Measurements from ENCODE around the gene MYPOP.
A peak's percentile ranks its signal among the peaks of the same experiment; 100 is the strongest.

MYPOP gene

DNA sequence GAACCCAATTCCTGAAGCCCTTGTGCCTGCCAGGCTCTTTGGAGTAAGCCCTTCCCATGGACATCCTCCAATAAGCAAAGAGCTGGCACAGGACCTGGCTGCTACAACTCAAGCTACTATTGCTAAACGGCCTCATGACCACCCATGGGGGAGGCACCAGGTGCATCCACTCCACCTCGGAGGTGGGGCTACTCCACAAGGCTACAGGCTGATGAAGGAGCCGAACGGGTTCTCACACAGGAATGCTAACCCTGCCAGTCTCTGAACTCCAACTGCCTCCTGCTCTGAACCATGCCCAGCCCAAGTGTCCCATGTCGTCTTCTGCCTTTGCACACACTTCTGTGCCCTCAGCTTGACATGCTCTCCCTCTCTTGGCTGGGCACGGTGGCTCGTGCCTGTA is 49.4 kb downstream of the MYPOP start:
- Histone ChIP-seq H3K9me3 (replicated peaks; ENCODE audit: insufficient read depth, low read length) (no peaks in the 10 kb centered on the region), H3K27me3 (replicated peaks; ENCODE audit: insufficient read depth, low read length) (no peaks in the 10 kb centered on the region), H3K4me1 (ENCODE audit: low read length) (no peaks in the 10 kb centered on the region), H3K79me2 (ENCODE audit: low read length) (peaks cover 27% of the 10 kb centered on the region), H3K4me2 (ENCODE audit: low read depth, low read length) (no peak overlapping the region), H3K27ac (ENCODE audit: low read length) (no peak overlapping the region), H2AFZ (ENCODE audit: low read length) (no peak overlapping the region), H3F3A (ENCODE audit: insufficient read depth, low read length) (no peaks in the 10 kb centered on the region), H4K20me1 (ENCODE audit: insufficient read depth, low read length) (no peaks in the 10 kb centered on the region), H3K36me3 (replicated peaks; ENCODE audit: insufficient read depth, low read length) (peaks cover 13% of the 10 kb centered on the region), H3K4me3 (ENCODE audit: low read length) (no peak overlapping the region), H3K9me2 (replicated peaks; ENCODE audit: insufficient read depth, low read length) (no peaks in the 10 kb centered on the region), H3K9ac (ENCODE audit: low read length) (no peak overlapping the region)
- DNase-seq, result no peak
- TF ChIP-seq EZH2phosphoT487 (IDR thresholded peaks at IDR 0.05; ENCODE audit: low read length) (no peak), EZH2 (optimal IDR thresholded peaks at IDR 0.05; ENCODE audit: low read depth, low read length) (no peak)
- TF ChIP-seq, protein P1, sequence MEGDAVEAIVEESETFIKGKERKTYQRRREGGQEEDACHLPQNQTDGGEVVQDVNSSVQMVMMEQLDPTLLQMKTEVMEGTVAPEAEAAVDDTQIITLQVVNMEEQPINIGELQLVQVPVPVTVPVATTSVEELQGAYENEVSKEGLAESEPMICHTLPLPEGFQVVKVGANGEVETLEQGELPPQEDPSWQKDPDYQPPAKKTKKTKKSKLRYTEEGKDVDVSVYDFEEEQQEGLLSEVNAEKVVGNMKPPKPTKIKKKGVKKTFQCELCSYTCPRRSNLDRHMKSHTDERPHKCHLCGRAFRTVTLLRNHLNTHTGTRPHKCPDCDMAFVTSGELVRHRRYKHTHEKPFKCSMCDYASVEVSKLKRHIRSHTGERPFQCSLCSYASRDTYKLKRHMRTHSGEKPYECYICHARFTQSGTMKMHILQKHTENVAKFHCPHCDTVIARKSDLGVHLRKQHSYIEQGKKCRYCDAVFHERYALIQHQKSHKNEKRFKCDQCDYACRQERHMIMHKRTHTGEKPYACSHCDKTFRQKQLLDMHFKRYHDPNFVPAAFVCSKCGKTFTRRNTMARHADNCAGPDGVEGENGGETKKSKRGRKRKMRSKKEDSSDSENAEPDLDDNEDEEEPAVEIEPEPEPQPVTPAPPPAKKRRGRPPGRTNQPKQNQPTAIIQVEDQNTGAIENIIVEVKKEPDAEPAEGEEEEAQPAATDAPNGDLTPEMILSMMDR (IDR thresholded peaks at IDR 0.05; ENCODE audit: low read length), result no peak

DNA sequence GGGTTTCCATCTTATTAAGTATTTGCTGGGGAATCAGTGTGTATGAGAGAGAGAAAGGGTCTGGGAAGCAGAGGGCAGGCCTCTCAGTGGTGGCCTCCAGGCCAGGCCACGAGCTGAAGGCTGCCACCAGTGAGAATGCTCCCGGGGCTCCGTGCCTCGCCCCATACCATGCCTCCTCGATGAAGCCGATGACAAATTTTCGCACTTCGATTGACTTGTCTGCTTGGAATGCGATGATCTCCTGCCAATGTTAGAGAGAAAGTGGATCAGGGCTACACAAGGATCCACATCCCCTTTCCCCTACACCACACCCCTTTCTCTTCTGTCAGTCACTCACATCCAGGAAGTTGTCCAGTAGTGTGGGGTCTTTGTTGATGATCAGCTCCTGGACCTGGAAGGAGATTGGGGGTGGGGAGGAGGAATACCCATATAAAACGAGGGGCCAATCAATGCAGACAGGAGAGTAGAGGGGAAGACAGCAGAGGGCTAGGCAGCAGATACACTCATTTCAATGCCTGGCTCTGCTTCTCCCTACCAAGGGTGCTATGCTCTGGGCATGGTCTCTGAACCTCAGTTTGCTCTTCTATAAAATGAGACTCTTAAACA is 50.2 kb downstream of the MYPOP start:
- Histone ChIP-seq H3K9ac (ENCODE audit: low read length) (no peak overlapping the region), H3K36me3 (replicated peaks; ENCODE audit: insufficient read depth, low read length) (peaks cover 13% of the 10 kb centered on the region), H3K27me3 (replicated peaks; ENCODE audit: insufficient read depth, low read length) (no peaks in the 10 kb centered on the region), H3K4me3 (ENCODE audit: low read length) (no peak overlapping the region), H3K27ac (ENCODE audit: low read length) (no peak overlapping the region), H3F3A (ENCODE audit: insufficient read depth, low read length) (no peaks in the 10 kb centered on the region), H3K79me2 (ENCODE audit: low read length) (peaks cover 25% of the 10 kb centered on the region), H2AFZ (ENCODE audit: low read length) (no peak overlapping the region), H3K9me3 (replicated peaks; ENCODE audit: insufficient read depth, low read length) (no peaks in the 10 kb centered on the region), H3K4me1 (ENCODE audit: low read length) (no peaks in the 10 kb centered on the region), H3K4me2 (ENCODE audit: low read depth, low read length) (no peak overlapping the region), H4K20me1 (ENCODE audit: insufficient read depth, low read length) (no peaks in the 10 kb centered on the region), H3K9me2 (replicated peaks; ENCODE audit: insufficient read depth, low read length) (no peaks in the 10 kb centered on the region)
- no peak for DNase-seq
- TF ChIP-seq, protein P1 (IDR thresholded peaks at IDR 0.05; ENCODE audit: low read length), result no peak
- TF ChIP-seq EZH2phosphoT487 (IDR thresholded peaks at IDR 0.05; ENCODE audit: low read length) (no peak), EZH2 (optimal IDR thresholded peaks at IDR 0.05; ENCODE audit: low read depth, low read length) (no peak)

DNA sequence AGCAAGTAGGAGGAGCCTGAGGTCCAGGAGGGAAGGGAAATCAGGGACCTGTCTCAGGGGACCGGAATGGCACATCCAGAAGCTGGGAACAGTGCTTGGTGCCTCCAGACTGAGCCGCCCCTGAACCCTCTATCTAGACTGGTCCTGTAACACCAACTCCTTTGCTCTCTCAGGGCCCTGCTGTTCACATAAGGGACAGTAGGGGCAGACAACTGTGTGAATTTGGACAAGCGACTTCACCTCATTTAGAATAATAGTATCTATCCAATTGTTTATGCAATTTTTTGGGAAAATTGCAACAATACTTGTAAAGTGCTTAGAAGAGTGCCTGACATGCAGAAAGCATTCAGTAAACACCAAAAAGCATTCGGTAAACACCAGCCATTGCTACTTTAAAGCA is 53.5 kb downstream of the MYPOP start:
- Histone ChIP-seq H4K20me1 (ENCODE audit: insufficient read depth, low read length) (no peaks in the 10 kb centered on the region), H3K4me1 (ENCODE audit: low read length) (no peaks in the 10 kb centered on the region), H3K4me2 (ENCODE audit: low read depth, low read length) (no peak overlapping the region), H3F3A (ENCODE audit: insufficient read depth, low read length) (no peaks in the 10 kb centered on the region), H3K9me2 (replicated peaks; ENCODE audit: insufficient read depth, low read length) (no peaks in the 10 kb centered on the region), H3K9me3 (replicated peaks; ENCODE audit: insufficient read depth, low read length) (no peaks in the 10 kb centered on the region), H3K27me3 (replicated peaks; ENCODE audit: insufficient read depth, low read length) (no peaks in the 10 kb centered on the region), H3K27ac (ENCODE audit: low read length) (no peak overlapping the region), H3K79me2 (ENCODE audit: low read length) (peaks cover 10% of the 10 kb centered on the region), H3K4me3 (ENCODE audit: low read length) (no peak overlapping the region), H3K9ac (ENCODE audit: low read length) (no peak overlapping the region), H3K36me3 (replicated peaks; ENCODE audit: insufficient read depth, low read length) (peaks cover 20% of the 10 kb centered on the region), H2AFZ (ENCODE audit: low read length) (no peak overlapping the region)
- TF ChIP-seq EZH2 (optimal IDR thresholded peaks at IDR 0.05; ENCODE audit: low read depth, low read length) (no peak), EZH2phosphoT487 (IDR thresholded peaks at IDR 0.05; ENCODE audit: low read length) (no peak)
- TF ChIP-seq, protein P1 (IDR thresholded peaks at IDR 0.05; ENCODE audit: low read length), result peak; percentile 31
- DNase-seq, result no peak
